Nephron progenitor cell (in vitro differentiated cells): ENCODE measurements around the gene PCSK2.

Experiments
- DNase-seq: peaks from one replicate; pipeline ENCODE4 v3.0.0; 2021
- H3K27ac Mint-ChIP-seq: 2 replicates; pipeline ENCODE4 v1.8.0; 2021; ENCODE audit warnings: mild to moderate bottlenecking, moderate library complexity, mixed read lengths
- H3K27me3 Mint-ChIP-seq: 2 replicates; pipeline ENCODE4 v1.8.0; 2021; ENCODE audit warnings: mild to moderate bottlenecking, low read depth, mixed read lengths; ENCODE audit not compliant: poor library complexity
- H3K36me3 Mint-ChIP-seq: 2 replicates; pipeline ENCODE4 v1.8.0; 2021; ENCODE audit warnings: low read depth, mixed read lengths
- H3K4me1 Mint-ChIP-seq: 2 replicates; pipeline ENCODE4 v1.8.0; 2021; ENCODE audit warnings: mixed read lengths
- H3K4me3 Mint-ChIP-seq: 2 replicates; pipeline ENCODE4 v1.8.0; 2021; ENCODE audit warnings: mild to moderate bottlenecking, moderate library complexity, mixed read lengths
- H3K9me3 Mint-ChIP-seq: 2 replicates; pipeline ENCODE4 v1.8.0; 2021; ENCODE audit warnings: mild to moderate bottlenecking, moderate library complexity, mixed read lengths
- TF ChIP-seq, protein P1 (sequence below): fragments of 200-600 bp; sonication (generic); IDR thresholded peaks from 2 replicates; pipeline ENCODE4 v1.5.0; 2021; ENCODE audit warnings: antibody characterized with exemption

The PCSK2 gene

DNA sequence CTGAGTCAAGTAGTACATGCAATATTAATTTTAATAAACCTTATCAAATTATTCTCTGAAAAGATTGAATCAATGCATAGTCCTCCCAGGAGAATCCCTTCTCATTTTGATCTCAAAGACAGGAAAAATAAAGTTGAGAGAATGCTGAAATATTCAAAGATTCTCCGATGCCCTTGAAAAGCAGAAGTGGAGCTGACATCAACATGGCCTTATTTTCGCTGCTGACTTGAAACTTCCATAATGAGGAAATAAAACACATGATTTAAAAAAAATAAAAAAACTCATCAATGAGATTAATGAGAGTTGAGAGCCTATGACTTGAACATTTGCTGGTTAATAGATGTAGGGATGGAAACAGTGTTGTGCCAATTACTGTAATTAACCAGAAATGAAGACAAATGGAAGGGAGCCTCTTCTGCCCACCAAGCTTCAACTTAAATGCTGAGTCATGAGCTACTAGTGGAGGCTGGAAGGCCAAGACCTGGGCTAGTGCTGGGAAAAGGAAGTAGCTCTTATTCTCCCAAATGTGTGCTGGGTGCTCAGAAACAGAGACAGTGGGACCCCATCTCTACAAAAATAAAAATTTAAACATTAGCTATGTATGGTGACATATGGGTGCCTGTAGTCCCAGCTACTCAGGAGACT is 164.4 kb downstream of the PCSK2 start:
- Mint-ChIP-seq H3K4me3 (no peak overlapping the region), H3K9me3 (peaks cover 8% of the 10 kb centered on the region), H3K4me1 (peaks cover 5% of the 10 kb centered on the region), H3K27me3 (no peaks in the 10 kb centered on the region), H3K27ac (peak overlapping the region; percentile 43), H3K36me3 (no peaks in the 10 kb centered on the region)
- TF ChIP-seq, protein P1, sequence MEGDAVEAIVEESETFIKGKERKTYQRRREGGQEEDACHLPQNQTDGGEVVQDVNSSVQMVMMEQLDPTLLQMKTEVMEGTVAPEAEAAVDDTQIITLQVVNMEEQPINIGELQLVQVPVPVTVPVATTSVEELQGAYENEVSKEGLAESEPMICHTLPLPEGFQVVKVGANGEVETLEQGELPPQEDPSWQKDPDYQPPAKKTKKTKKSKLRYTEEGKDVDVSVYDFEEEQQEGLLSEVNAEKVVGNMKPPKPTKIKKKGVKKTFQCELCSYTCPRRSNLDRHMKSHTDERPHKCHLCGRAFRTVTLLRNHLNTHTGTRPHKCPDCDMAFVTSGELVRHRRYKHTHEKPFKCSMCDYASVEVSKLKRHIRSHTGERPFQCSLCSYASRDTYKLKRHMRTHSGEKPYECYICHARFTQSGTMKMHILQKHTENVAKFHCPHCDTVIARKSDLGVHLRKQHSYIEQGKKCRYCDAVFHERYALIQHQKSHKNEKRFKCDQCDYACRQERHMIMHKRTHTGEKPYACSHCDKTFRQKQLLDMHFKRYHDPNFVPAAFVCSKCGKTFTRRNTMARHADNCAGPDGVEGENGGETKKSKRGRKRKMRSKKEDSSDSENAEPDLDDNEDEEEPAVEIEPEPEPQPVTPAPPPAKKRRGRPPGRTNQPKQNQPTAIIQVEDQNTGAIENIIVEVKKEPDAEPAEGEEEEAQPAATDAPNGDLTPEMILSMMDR = no peak
- no peak for DNase-seq

DNA sequence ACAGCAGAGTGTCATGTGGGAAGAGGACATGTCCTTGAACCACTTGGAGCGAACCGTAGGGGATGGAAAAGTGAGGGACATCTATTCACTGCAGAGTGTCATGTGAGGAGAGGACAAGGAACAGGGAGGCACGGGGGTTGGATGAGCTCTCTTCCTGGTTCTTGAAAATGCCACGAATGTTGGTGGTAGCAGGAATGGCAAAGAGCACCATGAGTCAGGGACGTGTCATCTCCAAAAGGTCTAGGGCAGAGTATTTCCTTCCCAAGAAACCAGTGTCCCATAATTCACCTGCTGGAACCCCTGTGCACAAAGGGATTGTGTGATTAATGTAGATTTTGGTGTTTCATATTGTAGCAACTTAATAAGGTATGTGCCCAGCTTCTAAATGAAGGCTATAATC is 167.6 kb downstream of the PCSK2 start:
- H3K4me3 Mint-ChIP-seq = no peak overlapping the region
- H3K27me3 Mint-ChIP-seq = no peaks in the 10 kb centered on the region
- no peaks in the 10 kb centered on the region for H3K36me3 Mint-ChIP-seq
- H3K9me3 Mint-ChIP-seq = peaks cover 8% of the 10 kb centered on the region
- peaks cover 5% of the 10 kb centered on the region for H3K4me1 Mint-ChIP-seq
- no peak overlapping the region for H3K27ac Mint-ChIP-seq
- TF ChIP-seq, protein P1 = no peak
- no peak for DNase-seq

DNA sequence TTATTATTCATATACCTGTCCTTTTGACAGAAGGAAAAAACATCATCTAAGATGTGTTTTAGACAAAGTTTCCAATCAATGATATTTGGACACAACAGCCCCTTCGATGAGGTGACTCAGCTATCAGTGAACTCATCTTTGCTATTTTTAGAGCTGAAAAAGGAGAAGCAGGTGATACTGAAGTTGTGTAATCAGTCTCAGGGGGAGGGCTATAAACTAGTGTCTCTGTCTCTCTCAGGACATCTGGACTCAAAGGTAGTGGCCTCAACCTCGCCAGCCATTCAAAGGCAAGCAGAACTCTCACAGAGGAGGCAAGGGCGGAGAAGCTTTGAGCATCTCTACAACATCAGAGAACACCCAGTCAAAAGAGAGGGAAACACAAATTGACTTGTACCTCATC is 168.9 kb downstream of the PCSK2 start:
- Mint-ChIP-seq H3K36me3 (no peaks in the 10 kb centered on the region), H3K4me1 (peaks cover 5% of the 10 kb centered on the region), H3K4me3 (no peak overlapping the region), H3K9me3 (peaks cover 8% of the 10 kb centered on the region), H3K27me3 (no peaks in the 10 kb centered on the region), H3K27ac (no peak overlapping the region)
- TF ChIP-seq, protein P1 = no peak
- DNase-seq = no peak

DNA sequence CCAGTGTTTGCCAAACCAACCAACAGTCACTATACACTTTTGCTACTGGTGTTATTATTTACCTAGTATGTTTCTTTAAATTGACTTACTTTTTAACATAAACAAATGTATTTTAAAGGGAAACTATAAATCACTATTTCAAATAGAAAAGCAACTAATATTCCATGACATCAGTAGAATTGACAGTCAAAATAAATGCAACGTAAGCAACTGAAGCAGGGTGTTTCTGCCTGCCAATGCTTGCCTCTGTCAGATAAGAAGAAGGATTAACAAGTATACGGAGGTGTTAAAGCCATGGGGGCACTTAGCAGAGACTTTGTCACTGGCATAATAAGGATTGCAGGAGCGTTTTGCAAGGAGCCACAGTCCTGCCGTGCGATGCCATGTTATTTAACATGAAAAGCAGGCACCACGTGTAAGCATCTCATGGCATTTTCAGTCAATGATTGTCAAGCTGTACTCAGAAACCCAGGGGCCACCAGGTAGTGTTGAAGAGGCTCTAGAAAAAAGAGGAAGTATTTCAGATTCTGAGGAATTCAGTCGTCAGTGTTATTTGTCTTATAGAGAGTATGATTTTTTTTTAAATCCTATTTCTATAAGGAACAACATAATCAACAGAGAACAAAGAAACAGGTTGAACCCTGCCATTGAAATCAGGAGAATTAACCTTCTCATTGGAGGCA is 172.6 kb downstream of the PCSK2 start:
- H3K9me3 Mint-ChIP-seq = no peaks in the 10 kb centered on the region
- H3K27ac Mint-ChIP-seq = no peak overlapping the region
- no peak for DNase-seq
- peaks cover 5% of the 10 kb centered on the region for H3K4me1 Mint-ChIP-seq
- no peaks in the 10 kb centered on the region for H3K27me3 Mint-ChIP-seq
- no peaks in the 10 kb centered on the region for H3K36me3 Mint-ChIP-seq
- no peak overlapping the region for H3K4me3 Mint-ChIP-seq
- TF ChIP-seq, protein P1 = no peak

GRCh38 chr20:17403461-17403860 is 176.6 kb downstream of the PCSK2 start:
- no peak for DNase-seq

More at GRCh38 chr20:17403461-17403860, 176.6 kb downstream of the PCSK2 start:
- H3K9me3 Mint-ChIP-seq = no peaks in the 10 kb centered on the region
- H3K4me3 Mint-ChIP-seq = no peak overlapping the region
- H3K4me1 Mint-ChIP-seq = no peaks in the 10 kb centered on the region
- H3K27ac Mint-ChIP-seq = no peak overlapping the region
- TF ChIP-seq, protein P1 = no peak
- no peaks in the 10 kb centered on the region for H3K27me3 Mint-ChIP-seq
- no peaks in the 10 kb centered on the region for H3K36me3 Mint-ChIP-seq
